Thyroid gland (tissue), 4 donors: ENCODE results near the gene WBP4.

Experiments used
- POLR2A ChIP-seq, 2 donors: fragments of 450-650 bp; IDR thresholded peaks; one replicate each; pipeline ENCODE4 v1.6.1; 2017; ENCODE audit warnings: antibody characterized with exemption in 2 of 2, mild to moderate bottlenecking in 2 of 2, moderate library complexity in 1 of 2
- TF ChIP-seq, protein P1 (sequence below), 6 experiments: fragments of 200-600 bp in 3 of 6; fragments of 450-650 bp in 3 of 6; sonication (generic) in 3 of 6; IDR thresholded peaks; one replicate each; pipeline ENCODE4 v1.5.1; 2016 to 2019; ENCODE audit warnings: antibody characterized with exemption in 6 of 6, mild to moderate bottlenecking in 2 of 6, inconsistent platforms in 1 of 6, moderate library complexity in 1 of 6

- TF ChIP-seq, protein P1, sequence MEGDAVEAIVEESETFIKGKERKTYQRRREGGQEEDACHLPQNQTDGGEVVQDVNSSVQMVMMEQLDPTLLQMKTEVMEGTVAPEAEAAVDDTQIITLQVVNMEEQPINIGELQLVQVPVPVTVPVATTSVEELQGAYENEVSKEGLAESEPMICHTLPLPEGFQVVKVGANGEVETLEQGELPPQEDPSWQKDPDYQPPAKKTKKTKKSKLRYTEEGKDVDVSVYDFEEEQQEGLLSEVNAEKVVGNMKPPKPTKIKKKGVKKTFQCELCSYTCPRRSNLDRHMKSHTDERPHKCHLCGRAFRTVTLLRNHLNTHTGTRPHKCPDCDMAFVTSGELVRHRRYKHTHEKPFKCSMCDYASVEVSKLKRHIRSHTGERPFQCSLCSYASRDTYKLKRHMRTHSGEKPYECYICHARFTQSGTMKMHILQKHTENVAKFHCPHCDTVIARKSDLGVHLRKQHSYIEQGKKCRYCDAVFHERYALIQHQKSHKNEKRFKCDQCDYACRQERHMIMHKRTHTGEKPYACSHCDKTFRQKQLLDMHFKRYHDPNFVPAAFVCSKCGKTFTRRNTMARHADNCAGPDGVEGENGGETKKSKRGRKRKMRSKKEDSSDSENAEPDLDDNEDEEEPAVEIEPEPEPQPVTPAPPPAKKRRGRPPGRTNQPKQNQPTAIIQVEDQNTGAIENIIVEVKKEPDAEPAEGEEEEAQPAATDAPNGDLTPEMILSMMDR (IDR thresholded peaks at IDR 0.05): no peak
- no peak for TF ChIP-seq POLR2A (IDR thresholded peaks at IDR 0.05)
Measured at GRCh38 chr13:41015920-41016319, 45.4 kb upstream of the WBP4 start.
